Liver (tissue), 9 donors: ENCODE measurements around the gene NEK8. TPM values are rescaled to one million over a fixed set of nuclear protein-coding genes. Genes with fewer than 3 reads are reported as not detected.

Source experiments
- DNase-seq: peaks from one replicate; pipeline ENCODE4 v3.0.0-alpha.2; 2017; ENCODE audit warnings: low spot score
- H3K27ac ChIP-seq, 2 donors: one replicate each; pipeline ENCODE4 v1.7.0; 2013; ENCODE audit warnings: inconsistent platforms in 2 of 2, low read length in 2 of 2, control low read depth in 1 of 2, low read depth in 1 of 2, mild to moderate bottlenecking in 1 of 2
- H3K27me3 ChIP-seq, 4 donors: one replicate each; pipeline versions ENCODE4 v1.6.1 to v1.7.0; 2013; ENCODE audit warnings: low read length in 3 of 4, inconsistent platforms in 1 of 4, mild to moderate bottlenecking in 1 of 4, moderate library complexity in 1 of 4; ENCODE audit not compliant: control insufficient read depth in 4 of 4, insufficient read depth in 4 of 4
- H3K36me3 ChIP-seq, 4 donors: one replicate each; pipeline versions ENCODE4 v1.6.1 to v1.7.0; 2013; ENCODE audit warnings: low read length in 3 of 4, mild to moderate bottlenecking in 3 of 4, low read depth in 1 of 4, moderate library complexity in 1 of 4; ENCODE audit not compliant: control insufficient read depth in 4 of 4, insufficient read depth in 3 of 4
- H3K4me1 ChIP-seq, 4 donors: one replicate each; pipeline versions ENCODE4 v1.6.1 to v1.7.0; 2013; ENCODE audit warnings: low read length in 3 of 4, mild to moderate bottlenecking in 3 of 4, moderate library complexity in 1 of 4; ENCODE audit not compliant: control insufficient read depth in 4 of 4, insufficient read depth in 4 of 4
- H3K4me3 ChIP-seq, 3 donors: one replicate each; pipeline versions ENCODE4 v1.6.1 to v1.7.0; 2013; ENCODE audit warnings: low read length in 3 of 3, control low read depth in 1 of 3, low read depth in 1 of 3, mild to moderate bottlenecking in 1 of 3
- H3K9ac ChIP-seq, 2 donors: one replicate each; pipeline ENCODE4 v1.7.0; 2013; ENCODE audit warnings: low read length in 2 of 2, mild to moderate bottlenecking in 2 of 2, moderate library complexity in 2 of 2, control low read depth in 1 of 2, low read depth in 1 of 2
- H3K9me3 ChIP-seq, 4 donors: one replicate each; pipeline versions ENCODE4 v1.6.1 to v1.7.0; 2013; ENCODE audit warnings: low read length in 3 of 4; ENCODE audit not compliant: control insufficient read depth in 4 of 4
- ATF3 ChIP-seq: IDR thresholded peaks from 2 replicates; pipeline ENCODE4 v1.6.1; 2016; ENCODE audit warnings: antibody characterized with exemption
- CTCF ChIP-seq: fragments of 150-350 bp; IDR thresholded peaks from 2 replicates; pipeline ENCODE4 v1.5.1; 2017; ENCODE audit warnings: improper control_type of control experiment, low read depth, low read length; ENCODE audit not compliant: missing input control
- EGR1 ChIP-seq, 2 donors: IDR thresholded peaks; 2 replicates each; pipeline ENCODE4 v1.6.1; 2016 to 2018; ENCODE audit warnings: antibody characterized with exemption in 2 of 2, low read depth in 2 of 2
- FOXA1 ChIP-seq: IDR thresholded peaks from 2 replicates; pipeline ENCODE4 v1.6.1; 2016; ENCODE audit warnings: antibody characterized with exemption
- FOXA2 ChIP-seq: IDR thresholded peaks from 2 replicates; pipeline ENCODE4 v1.6.1; 2016; ENCODE audit warnings: antibody characterized with exemption
- GABPA ChIP-seq, 2 donors: IDR thresholded peaks in 1 of 2; conservative IDR thresholded peaks in 1 of 2; 2 replicates each; pipeline ENCODE4 v1.6.1; 2016; ENCODE audit warnings: antibody characterized with exemption in 2 of 2, mild to moderate bottlenecking in 1 of 2, moderate library complexity in 1 of 2
- HNF4A ChIP-seq, 2 donors: conservative IDR thresholded peaks; 2 replicates each; pipeline ENCODE4 v1.6.1; 2016; ENCODE audit warnings: antibody characterized with exemption in 2 of 2, mild to moderate bottlenecking in 2 of 2
- HNF4G ChIP-seq: IDR thresholded peaks from 2 replicates; pipeline ENCODE4 v1.6.1; 2016; ENCODE audit warnings: antibody characterized with exemption
- JUND ChIP-seq, 2 donors: IDR thresholded peaks; 2 replicates each; pipeline ENCODE4 v1.6.1; 2016; ENCODE audit warnings: antibody characterized with exemption in 2 of 2
- MAX ChIP-seq: IDR thresholded peaks from 2 replicates; pipeline ENCODE4 v1.6.1; 2016; ENCODE audit warnings: antibody characterized with exemption
- REST ChIP-seq: IDR thresholded peaks from 2 replicates; pipeline ENCODE4 v1.6.1; 2016; ENCODE audit warnings: antibody characterized with exemption, mild to moderate bottlenecking
- RXRA ChIP-seq, 2 donors: IDR thresholded peaks; 2 replicates each; pipeline ENCODE4 v1.6.1; 2017 to 2018; ENCODE audit warnings: antibody characterized with exemption in 2 of 2, mild to moderate bottlenecking in 1 of 2
- SP1 ChIP-seq: IDR thresholded peaks from 2 replicates; pipeline ENCODE4 v1.6.1; 2018; ENCODE audit warnings: antibody characterized with exemption, mild to moderate bottlenecking
- YY1 ChIP-seq: IDR thresholded peaks from 2 replicates; pipeline ENCODE4 v1.6.1; 2016; ENCODE audit warnings: antibody characterized with exemption, mild to moderate bottlenecking
- ZBTB33 ChIP-seq: IDR thresholded peaks from 2 replicates; pipeline ENCODE4 v1.6.1; 2016; ENCODE audit warnings: antibody characterized with exemption
- WGBS: extraction: QIAGEN DNeasy Blood & Tissue Kit; methylation state at CpG from one replicate; pipeline ENCODE4 v1.1.7; 2013; 5-methylcytosine and 5-hydroxymethylcytosine counted together
- polyA plus RNA-seq, 2 donors: library from polyadenylated mRNA; stranded (reverse) in 1 of 2; unstranded in 1 of 2; fragments of 200-250 nt in 1 of 2; fragments of >200 nt in 1 of 2; fragmentation: Nextera tagmentation in 1 of 2; extraction: Ambion mirVana in 1 of 2; gene quantifications; one replicate each; pipeline versions ENCODE4 v1.2.1 to v1.2.3, GENCODE V29; 2013 to 2015
- total RNA-seq, 2 donors: library from RNA; depleted of rRNA; stranded (reverse); fragments of >200 nt; gene quantifications; one replicate each; pipeline ENCODE4 v1.2.3, GENCODE V29; 2014
- donor health status: healthy.
- donor health status: healthy.
- donor health status: healthy.
- donor health status: healthy.
- donor health status: healthy.

The NEK8 gene
- total and polyA plus RNA-seq, 4 donors, result 1.7 to 7.8 (median 4.5) TPM

GRCh38 chr17:28700278-28700677 lies 28.3 kb upstream of the NEK8 start:
- Histone ChIP-seq H3K4me3 (no peak overlapping the region), H3K4me1 (peaks cover 4 to 20% (median 16%) of the 10 kb centered on the region in 4 donors), H3K9ac (no peak overlapping the region), H3K9me3 (no peaks in the 10 kb centered on the region), H3K36me3 (peaks cover 17 to 87% (median 61%) of the 10 kb centered on the region in 4 donors), H3K27ac (no peak overlapping the region), H3K27me3 (no peaks in the 10 kb centered on the region)
- TF ChIP-seq ZBTB33, result no peak
- TF ChIP-seq ATF3, result no peak
- no peak for TF ChIP-seq FOXA2
- no peak for TF ChIP-seq HNF4A (conservative IDR thresholded peaks at IDR 0.05)
- no peak for TF ChIP-seq REST
- TF ChIP-seq HNF4G, result no peak
- TF ChIP-seq SP1, result no peak
- TF ChIP-seq RXRA (IDR thresholded peaks at IDR 0.05), result no peak
- no peak for TF ChIP-seq GABPA (IDR thresholded peaks at IDR 0.05 in 1 of 2, conservative IDR thresholded peaks at IDR 0.05 in 1 of 2)
- no peak for TF ChIP-seq MAX
- no peak for TF ChIP-seq CTCF
- TF ChIP-seq JUND (IDR thresholded peaks at IDR 0.05), result no peak
- TF ChIP-seq FOXA1, result no peak
- 84% methylated on average over 8 of the region's 8 CpGs for WGBS
- no peak for DNase-seq

GRCh38 chr17:28700830-28701492 lies 27.6 kb upstream of the NEK8 start:
- H3K4me1 ChIP-seq, result peaks cover 4 to 20% (median 16%) of the 10 kb centered on the region in 4 donors
- WGBS, result 96% methylated on average over 10 of the region's 10 CpGs
- no peaks in the 10 kb centered on the region for H3K27me3 ChIP-seq
- no peak overlapping the region for H3K9ac ChIP-seq
- peaks cover 17 to 82% (median 54%) of the 10 kb centered on the region in 4 donors for H3K36me3 ChIP-seq
- no peak overlapping the region for H3K4me3 ChIP-seq
- DNase-seq, result no peak
- no peak overlapping the region for H3K27ac ChIP-seq
- H3K9me3 ChIP-seq, result no peaks in the 10 kb centered on the region
- TF ChIP-seq RXRA (IDR thresholded peaks at IDR 0.05), result no peak
- TF ChIP-seq FOXA1, result no peak
- no peak for TF ChIP-seq HNF4A (conservative IDR thresholded peaks at IDR 0.05)
- no peak for TF ChIP-seq GABPA (IDR thresholded peaks at IDR 0.05 in 1 of 2, conservative IDR thresholded peaks at IDR 0.05 in 1 of 2)
- no peak for TF ChIP-seq CTCF
- no peak for TF ChIP-seq YY1
- TF ChIP-seq ZBTB33, result no peak
- no peak for TF ChIP-seq JUND (IDR thresholded peaks at IDR 0.05)
- TF ChIP-seq SP1, result no peak
- TF ChIP-seq MAX, result no peak
- TF ChIP-seq EGR1 (IDR thresholded peaks at IDR 0.05; ENCODE audit: low read depth in 2 of 2), result no peak
- TF ChIP-seq HNF4G, result no peak
